HepG2 (cell line): ENCODE measurements around the gene ME3.

ENCODE experiments used
- CBFB ChIP-seq: sonication (generic); formaldehyde crosslinking; IDR thresholded peaks from 2 replicates; pipeline ENCODE4 v1.4.0; 2020; ENCODE audit warnings: missing genetic modification reagents
- KDM1A ChIP-seq: IDR thresholded peaks from 2 replicates; pipeline ENCODE4 v1.6.1; 2016; ENCODE audit warnings: missing compliant biosample characterization
- NCOA1 ChIP-seq: sonication (generic); formaldehyde crosslinking; IDR thresholded peaks from 2 replicates; pipeline ENCODE4 v1.9.0; 2021; ENCODE audit warnings: missing genetic modification reagents
- SRF ChIP-seq: IDR thresholded peaks from 2 replicates; pipeline ENCODE4 v1.6.1; 2011; ENCODE audit warnings: mild to moderate bottlenecking, low read depth, low read length, moderate library complexity
- ZC3H13 ChIP-seq: sonication (generic); formaldehyde crosslinking; IDR thresholded peaks from 2 replicates; pipeline ENCODE4 v1.8.1; 2023; ENCODE audit warnings: mild to moderate bottlenecking, missing genetic modification reagents, moderate library complexity
- TF ChIP-seq, protein P1 (sequence below): IDR thresholded peaks from 2 replicates; pipeline ENCODE4 v1.6.1; 2016; ENCODE audit warnings: low read depth, control low read depth
- TF ChIP-seq, protein P2 (sequence below): sonication (generic); formaldehyde crosslinking; IDR thresholded peaks from 2 replicates; pipeline ENCODE4 v1.5.0; 2020; ENCODE audit warnings: mild to moderate bottlenecking, missing genetic modification reagents, moderate library complexity

DNA sequence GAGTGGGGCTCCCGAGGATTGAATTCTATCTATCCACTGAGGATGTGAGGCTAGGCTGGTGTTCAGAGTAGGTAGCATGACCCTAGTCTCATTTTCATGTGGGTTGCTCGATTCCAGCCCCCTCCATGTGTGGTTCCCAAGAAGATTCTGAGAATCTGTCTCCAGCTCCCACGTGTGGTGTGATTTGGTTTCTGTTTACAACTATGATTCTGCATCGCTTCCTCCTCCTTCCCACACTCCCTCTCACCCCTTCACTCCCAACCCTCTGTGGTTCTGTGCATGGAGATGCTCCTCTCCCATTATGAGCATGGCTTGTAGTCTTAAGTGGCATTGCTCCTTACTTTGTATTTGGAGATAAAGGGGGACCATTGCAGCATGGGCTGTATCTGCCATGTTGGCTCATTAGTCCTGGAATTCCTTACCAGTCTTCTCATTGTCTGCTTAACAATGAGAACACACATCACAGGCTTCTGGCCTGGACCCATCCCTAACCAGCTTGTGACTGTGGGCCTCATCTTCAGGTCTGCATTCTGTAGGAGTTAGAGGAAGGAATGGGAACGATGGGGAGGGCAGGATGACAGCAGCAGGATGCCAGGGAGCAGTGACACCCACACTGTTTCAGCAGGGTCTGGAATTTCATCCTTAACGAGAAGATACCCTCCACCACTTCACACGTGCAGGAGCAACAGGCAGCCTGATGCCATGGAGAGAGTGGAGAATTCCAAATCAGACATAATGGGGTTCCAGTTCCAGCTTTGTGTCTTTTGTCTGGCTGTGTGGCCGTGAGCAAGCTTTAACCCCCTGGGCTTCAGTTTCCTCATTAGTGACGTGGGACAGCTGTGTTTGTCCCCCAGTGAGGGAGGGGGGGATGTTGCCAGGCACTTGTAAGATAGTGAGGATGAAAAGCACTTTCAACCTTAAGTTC, 211.7 kb downstream of the ME3 start:
- no peak for TF ChIP-seq SRF
- TF ChIP-seq KDM1A (CRISPR knock-in tag): no peak
- TF ChIP-seq CBFB (CRISPR knock-in tag): no peak
- TF ChIP-seq, protein P1, sequence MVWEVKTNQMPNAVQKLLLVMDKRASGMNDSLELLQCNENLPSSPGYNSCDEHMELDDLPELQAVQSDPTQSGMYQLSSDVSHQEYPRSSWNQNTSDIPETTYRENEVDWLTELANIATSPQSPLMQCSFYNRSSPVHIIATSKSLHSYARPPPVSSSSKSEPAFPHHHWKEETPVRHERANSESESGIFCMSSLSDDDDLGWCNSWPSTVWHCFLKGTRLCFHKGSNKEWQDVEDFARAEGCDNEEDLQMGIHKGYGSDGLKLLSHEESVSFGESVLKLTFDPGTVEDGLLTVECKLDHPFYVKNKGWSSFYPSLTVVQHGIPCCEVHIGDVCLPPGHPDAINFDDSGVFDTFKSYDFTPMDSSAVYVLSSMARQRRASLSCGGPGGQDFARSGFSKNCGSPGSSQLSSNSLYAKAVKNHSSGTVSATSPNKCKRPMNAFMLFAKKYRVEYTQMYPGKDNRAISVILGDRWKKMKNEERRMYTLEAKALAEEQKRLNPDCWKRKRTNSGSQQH (CRISPR knock-in tag): no peak
- TF ChIP-seq NCOA1 (CRISPR knock-in tag): no peak
- no peak for TF ChIP-seq ZC3H13 (CRISPR knock-in tag)
- TF ChIP-seq, protein P2, sequence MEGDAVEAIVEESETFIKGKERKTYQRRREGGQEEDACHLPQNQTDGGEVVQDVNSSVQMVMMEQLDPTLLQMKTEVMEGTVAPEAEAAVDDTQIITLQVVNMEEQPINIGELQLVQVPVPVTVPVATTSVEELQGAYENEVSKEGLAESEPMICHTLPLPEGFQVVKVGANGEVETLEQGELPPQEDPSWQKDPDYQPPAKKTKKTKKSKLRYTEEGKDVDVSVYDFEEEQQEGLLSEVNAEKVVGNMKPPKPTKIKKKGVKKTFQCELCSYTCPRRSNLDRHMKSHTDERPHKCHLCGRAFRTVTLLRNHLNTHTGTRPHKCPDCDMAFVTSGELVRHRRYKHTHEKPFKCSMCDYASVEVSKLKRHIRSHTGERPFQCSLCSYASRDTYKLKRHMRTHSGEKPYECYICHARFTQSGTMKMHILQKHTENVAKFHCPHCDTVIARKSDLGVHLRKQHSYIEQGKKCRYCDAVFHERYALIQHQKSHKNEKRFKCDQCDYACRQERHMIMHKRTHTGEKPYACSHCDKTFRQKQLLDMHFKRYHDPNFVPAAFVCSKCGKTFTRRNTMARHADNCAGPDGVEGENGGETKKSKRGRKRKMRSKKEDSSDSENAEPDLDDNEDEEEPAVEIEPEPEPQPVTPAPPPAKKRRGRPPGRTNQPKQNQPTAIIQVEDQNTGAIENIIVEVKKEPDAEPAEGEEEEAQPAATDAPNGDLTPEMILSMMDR (CRISPR knock-in tag): no peak
